ENCODE measurements around the gene STEAP4. TPM values are rescaled to one million over a fixed set of nuclear protein-coding genes. Genes with fewer than 3 reads are reported as not detected.

STEAP4 gene
- total and polyA plus RNA-seq, 9 of the 15 experiments (the other 6 are each of a cell fraction or from before 2014, with no cell fraction given) = 0.07 TPM; not detected in 8

- TF ChIP-seq CGGBP1 (CRISPR knock-in tag; IDR thresholded peaks at IDR 0.05) (no peak), CREB1 (IDR thresholded peaks at IDR 0.05) (no peak), CREB1 (CRISPR knock-in tag; IDR thresholded peaks at IDR 0.05) (no peak), MCM7 (IDR thresholded peaks at IDR 0.05) (no peak), CEBPB (tag; IDR thresholded peaks at IDR 0.05) (peak; percentile 49), FOSL1 (tag; conservative IDR thresholded peaks at IDR 0.05) (no peak), L3MBTL2 (IDR thresholded peaks at IDR 0.05) (no peak), ZNF232 (CRISPR knock-in tag; IDR thresholded peaks at IDR 0.05) (no peak), DPF2 (IDR thresholded peaks at IDR 0.05) (no peak), HIVEP1 (CRISPR knock-in tag; IDR thresholded peaks at IDR 0.05) (no peak), GATAD2B (IDR thresholded peaks at IDR 0.05; ENCODE audit: borderline replicate concordance) (no peak), SIN3A (IDR thresholded peaks at IDR 0.05; ENCODE audit: borderline replicate concordance in 2 of 2, control insufficient read depth in 1 of 2, low read depth in 2 of 2, low read length in 2 of 2) (no peak), BCL6 (CRISPR knock-in tag; IDR thresholded peaks at IDR 0.05) (no peak)
- TF ChIP-seq, protein P1, sequence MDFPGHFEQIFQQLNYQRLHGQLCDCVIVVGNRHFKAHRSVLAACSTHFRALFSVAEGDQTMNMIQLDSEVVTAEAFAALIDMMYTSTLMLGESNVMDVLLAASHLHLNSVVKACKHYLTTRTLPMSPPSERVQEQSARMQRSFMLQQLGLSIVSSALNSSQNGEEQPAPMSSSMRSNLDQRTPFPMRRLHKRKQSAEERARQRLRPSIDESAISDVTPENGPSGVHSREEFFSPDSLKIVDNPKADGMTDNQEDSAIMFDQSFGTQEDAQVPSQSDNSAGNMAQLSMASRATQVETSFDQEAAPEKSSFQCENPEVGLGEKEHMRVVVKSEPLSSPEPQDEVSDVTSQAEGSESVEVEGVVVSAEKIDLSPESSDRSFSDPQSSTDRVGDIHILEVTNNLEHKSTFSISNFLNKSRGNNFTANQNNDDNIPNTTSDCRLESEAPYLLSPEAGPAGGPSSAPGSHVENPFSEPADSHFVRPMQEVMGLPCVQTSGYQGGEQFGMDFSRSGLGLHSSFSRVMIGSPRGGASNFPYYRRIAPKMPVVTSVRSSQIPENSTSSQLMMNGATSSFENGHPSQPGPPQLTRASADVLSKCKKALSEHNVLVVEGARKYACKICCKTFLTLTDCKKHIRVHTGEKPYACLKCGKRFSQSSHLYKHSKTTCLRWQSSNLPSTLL (IDR thresholded peaks at IDR 0.05) = no peak
- TF ChIP-seq, protein P2, sequence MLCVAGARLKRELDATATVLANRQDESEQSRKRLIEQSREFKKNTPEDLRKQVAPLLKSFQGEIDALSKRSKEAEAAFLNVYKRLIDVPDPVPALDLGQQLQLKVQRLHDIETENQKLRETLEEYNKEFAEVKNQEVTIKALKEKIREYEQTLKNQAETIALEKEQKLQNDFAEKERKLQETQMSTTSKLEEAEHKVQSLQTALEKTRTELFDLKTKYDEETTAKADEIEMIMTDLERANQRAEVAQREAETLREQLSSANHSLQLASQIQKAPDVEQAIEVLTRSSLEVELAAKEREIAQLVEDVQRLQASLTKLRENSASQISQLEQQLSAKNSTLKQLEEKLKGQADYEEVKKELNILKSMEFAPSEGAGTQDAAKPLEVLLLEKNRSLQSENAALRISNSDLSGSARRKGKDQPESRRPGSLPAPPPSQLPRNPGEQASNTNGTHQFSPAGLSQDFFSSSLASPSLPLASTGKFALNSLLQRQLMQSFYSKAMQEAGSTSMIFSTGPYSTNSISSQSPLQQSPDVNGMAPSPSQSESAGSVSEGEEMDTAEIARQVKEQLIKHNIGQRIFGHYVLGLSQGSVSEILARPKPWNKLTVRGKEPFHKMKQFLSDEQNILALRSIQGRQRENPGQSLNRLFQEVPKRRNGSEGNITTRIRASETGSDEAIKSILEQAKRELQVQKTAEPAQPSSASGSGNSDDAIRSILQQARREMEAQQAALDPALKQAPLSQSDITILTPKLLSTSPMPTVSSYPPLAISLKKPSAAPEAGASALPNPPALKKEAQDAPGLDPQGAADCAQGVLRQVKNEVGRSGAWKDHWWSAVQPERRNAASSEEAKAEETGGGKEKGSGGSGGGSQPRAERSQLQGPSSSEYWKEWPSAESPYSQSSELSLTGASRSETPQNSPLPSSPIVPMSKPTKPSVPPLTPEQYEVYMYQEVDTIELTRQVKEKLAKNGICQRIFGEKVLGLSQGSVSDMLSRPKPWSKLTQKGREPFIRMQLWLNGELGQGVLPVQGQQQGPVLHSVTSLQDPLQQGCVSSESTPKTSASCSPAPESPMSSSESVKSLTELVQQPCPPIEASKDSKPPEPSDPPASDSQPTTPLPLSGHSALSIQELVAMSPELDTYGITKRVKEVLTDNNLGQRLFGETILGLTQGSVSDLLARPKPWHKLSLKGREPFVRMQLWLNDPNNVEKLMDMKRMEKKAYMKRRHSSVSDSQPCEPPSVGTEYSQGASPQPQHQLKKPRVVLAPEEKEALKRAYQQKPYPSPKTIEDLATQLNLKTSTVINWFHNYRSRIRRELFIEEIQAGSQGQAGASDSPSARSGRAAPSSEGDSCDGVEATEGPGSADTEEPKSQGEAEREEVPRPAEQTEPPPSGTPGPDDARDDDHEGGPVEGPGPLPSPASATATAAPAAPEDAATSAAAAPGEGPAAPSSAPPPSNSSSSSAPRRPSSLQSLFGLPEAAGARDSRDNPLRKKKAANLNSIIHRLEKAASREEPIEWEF (CRISPR knock-in tag; IDR thresholded peaks at IDR 0.05) = no peak
Measured at GRCh38 chr7:88233828-88234227, 72.9 kb downstream of the STEAP4 start (continued).
